HG03432 (cell line): Measurements from ENCODE around the gene ZCRB1.
"Not testable (repeated sequence)": the region's sequence is repeated elsewhere in the genome, so short reads cannot be mapped to it uniquely, and the experiment has no call there.

Experiments
- ATAC-seq: cut with Tn5 transposase; IDR thresholded peaks from one replicate; pipeline ENCODE4 v1.9.1; 2021; ENCODE audit warnings: mild to moderate bottlenecking, moderate library complexity; ENCODE audit not compliant: unreplicated experiment

Gene ZCRB1, protein sequence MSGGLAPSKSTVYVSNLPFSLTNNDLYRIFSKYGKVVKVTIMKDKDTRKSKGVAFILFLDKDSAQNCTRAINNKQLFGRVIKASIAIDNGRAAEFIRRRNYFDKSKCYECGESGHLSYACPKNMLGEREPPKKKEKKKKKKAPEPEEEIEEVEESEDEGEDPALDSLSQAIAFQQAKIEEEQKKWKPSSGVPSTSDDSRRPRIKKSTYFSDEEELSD

GRCh38 chr12:42325653-42326474 is at the start of gene ZCRB1, which contains the start of gene PPHLN1:
TSS of gene ZCRB1 (minus strand) at chr12:42326094. CDS start at chr12:42324102, 1,992 bp downstream.
TSS of gene PPHLN1 (plus strand) at chr12:42326167. CDS start at chr12:42335903, 9,736 bp downstream.
- peak; percentile 98 for ATAC-seq

- no peak for ATAC-seq
These were observed 47.8 kb upstream of the ZCRB1 start for GRCh38 chr12:42373669-42374068.

DNA sequence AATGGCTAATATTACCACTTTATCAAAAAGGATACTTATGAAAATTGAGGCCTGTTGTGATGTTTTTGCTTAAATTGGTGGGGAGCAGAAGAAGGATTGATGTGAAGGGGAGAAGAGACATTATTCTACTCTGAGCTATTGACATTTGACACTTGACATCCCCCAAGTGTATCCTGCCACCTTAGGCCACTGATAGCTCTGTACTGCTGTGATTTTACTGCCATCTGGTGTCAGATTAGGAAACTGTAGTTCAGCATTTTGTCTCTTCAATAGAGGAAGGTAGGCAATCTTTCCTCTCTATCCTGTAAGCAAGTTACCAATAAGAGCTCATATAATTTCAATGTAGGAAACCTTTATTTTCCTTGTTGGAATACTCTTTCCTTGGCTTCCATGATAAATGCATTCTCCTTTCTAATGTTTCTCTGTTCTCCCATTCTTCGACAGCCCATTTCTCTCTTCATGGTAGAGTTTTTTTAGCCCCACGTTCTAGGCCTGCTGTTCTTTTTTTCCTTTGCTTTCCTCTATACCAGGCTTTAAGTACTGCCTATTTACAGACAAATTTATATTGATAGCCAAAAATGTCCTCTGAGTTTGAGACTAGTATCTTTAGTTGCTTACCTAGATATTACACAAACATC is 46.4 kb upstream of the ZCRB1 start:
- peak; percentile 84 for ATAC-seq

- no peak for ATAC-seq
These were observed 44.1 kb upstream of the ZCRB1 start for GRCh38 chr12:42370013-42370412.

- ATAC-seq: no peak
These were observed 39.6 kb upstream of the ZCRB1 start for GRCh38 chr12:42365486-42365885.

GRCh38 chr12:42364692-42365091 is 38.8 kb upstream of the ZCRB1 start:
- no peak for ATAC-seq

GRCh38 chr12:42362647-42363260 is 36.9 kb upstream of the ZCRB1 start:
- no peak for ATAC-seq

GRCh38 chr12:42361909-42362646 is 36.2 kb upstream of the ZCRB1 start:
- no peak for ATAC-seq

DNA sequence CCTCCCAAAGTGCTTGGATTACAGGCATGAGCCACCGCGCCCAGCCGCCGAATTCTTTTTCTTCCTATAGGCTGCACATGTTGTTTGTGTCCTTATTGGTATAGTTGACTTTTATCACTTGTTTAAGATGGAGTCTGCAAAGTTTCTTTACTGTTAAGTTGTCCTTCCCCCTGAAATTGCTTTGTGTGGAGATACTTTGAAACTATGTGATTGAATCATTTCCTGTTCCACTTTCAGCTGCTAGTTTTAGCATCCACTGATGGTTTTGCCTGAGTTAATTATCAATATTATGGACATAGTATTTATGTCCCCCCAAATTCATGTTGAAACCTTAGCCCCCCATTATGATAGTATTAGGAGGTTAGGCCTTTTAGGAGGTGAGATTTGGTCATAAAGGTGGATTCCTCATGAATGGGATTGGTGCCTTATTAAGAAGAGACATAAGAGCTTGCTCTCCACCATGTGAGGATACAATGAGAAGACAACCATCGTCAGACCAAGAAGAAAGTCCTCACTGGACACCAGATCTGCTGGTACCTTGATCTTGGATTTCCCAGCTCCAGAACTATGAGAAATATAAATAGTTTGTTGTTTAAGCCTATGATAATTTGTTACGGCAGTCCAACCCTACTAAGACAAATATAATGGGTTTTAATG is 35.0 kb upstream of the ZCRB1 start:
- ATAC-seq: peak; percentile 85

DNA sequence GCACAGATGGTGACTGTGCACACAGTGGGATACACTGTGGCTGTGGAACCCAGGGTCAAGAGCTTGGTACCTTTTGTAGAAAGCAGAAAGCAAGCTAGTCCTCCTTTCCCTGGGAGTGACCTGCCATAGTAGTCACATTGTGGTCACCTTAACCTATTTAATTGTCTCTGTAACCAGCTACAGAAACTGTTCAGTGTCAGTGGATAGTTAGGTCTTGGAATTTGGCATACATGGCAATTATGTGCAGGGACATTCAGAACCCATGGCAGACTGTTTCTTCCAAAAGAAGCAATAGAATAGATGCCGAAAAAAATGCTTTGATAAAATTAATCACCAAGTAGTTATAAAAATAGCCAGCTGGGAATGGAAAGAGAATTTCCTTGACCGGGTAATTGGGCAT is 30.4 kb upstream of the ZCRB1 start:
- no peak for ATAC-seq

- ATAC-seq: not testable (repeated sequence)
These were observed 24.1 kb upstream of the ZCRB1 start for GRCh38 chr12:42350021-42350407.

GRCh38 chr12:42349119-42350020 is 23.5 kb upstream of the ZCRB1 start:
- ATAC-seq: not testable (repeated sequence)

- ATAC-seq: no peak
These were observed 20.6 kb upstream of the ZCRB1 start for GRCh38 chr12:42346403-42347002.

DNA sequence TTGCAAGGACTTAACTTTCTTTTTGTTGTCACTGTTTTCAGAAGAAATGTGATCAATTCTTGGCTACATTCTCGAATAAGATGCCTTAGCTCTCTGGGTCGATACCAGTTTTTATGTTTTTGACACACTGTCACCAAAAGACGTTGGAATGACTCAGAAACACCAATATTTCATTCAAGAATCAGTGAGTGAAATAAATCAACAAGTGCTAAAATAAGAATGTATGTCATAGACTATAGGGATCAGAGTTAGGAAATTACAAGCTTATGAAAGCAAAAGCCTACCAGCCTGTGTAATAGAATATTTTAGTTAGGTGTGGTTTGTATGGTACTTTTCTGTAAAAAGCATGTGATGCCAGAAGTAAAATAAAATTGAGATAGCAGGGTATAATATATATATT is 17.8 kb upstream of the ZCRB1 start:
- ATAC-seq: no peak

GRCh38 chr12:42342028-42342427 is 16.1 kb upstream of the ZCRB1 start:
- ATAC-seq: no peak

DNA sequence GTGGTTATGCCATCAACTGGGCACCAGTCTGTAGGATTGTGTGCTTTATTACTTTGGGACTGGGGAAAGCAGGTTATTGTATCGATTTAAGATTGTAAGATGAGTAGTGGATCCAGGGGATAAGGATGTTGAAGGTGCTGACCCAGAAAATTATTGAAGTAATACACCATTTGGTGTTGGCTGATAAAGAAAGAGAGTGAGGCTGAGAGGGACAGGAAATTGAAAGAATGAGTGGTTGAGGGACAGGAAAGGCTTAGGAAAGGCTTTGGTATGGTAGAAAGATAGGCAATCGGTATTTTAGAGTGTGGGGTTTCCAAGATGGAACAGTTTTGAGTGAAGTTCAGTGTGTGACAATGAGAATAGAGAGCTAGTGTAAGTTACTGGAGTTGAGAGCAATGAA is 12.4 kb upstream of the ZCRB1 start:
- no peak for ATAC-seq

DNA sequence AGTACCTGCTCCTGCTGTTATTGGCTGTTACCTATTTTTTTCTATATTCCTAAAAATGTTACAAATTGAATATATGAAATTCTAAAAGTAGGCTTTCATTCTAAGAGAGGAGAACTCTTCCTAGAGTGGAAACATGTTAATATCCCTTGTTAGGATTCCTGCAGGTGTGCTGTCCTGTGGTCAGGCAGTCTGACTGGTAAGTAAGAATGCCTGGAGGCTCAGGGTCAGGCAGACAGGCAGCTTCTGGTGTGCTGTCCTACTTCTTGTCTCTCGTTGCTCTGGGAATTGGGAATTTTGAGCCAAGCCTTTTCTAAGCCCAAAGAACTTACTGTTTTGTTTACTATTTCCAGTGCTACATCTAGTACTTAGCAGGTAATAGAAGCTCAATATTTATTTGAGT is 10.4 kb upstream of the ZCRB1 start:
- no peak for ATAC-seq
